ENCODE data around the gene MYO5B. TPM values are rescaled to one million over a fixed set of nuclear protein-coding genes. Genes with fewer than 3 reads are reported as not detected.

MYO5B gene
- total RNA-seq, 4 donors from 2014 or later, result 32.0 to 63.3 (median 46.8) TPM

DNA sequence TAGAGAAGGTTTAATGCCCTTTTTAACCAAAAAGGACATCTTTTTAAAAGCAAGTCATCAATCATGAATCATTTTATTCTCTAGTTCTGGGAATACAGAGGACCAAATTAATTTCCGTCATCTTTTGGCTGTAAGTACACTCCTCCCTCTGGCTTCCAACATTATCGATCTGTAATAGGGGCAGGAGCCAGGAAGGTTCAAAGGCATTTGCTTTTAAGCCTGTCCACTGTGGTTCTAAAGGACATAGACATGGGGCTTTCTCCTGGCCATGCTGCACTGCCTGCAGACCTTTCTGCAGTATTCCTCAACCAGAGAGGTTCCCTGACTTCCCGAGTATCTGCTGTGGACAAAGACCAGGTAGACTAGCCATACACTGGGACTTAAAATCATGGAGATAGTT, 170.5 kb downstream of the MYO5B start:
- 82 to 83% methylated on average over 3 of the region's 3 CpGs for WGBS, 2 donors
- H3K4me3 ChIP-seq, result no peak overlapping the region
- H3K4me1 ChIP-seq, result no peaks in the 10 kb centered on the region
- TF ChIP-seq POLR2A (IDR thresholded peaks at IDR 0.05), result no peak
- TF ChIP-seq, protein P1, sequence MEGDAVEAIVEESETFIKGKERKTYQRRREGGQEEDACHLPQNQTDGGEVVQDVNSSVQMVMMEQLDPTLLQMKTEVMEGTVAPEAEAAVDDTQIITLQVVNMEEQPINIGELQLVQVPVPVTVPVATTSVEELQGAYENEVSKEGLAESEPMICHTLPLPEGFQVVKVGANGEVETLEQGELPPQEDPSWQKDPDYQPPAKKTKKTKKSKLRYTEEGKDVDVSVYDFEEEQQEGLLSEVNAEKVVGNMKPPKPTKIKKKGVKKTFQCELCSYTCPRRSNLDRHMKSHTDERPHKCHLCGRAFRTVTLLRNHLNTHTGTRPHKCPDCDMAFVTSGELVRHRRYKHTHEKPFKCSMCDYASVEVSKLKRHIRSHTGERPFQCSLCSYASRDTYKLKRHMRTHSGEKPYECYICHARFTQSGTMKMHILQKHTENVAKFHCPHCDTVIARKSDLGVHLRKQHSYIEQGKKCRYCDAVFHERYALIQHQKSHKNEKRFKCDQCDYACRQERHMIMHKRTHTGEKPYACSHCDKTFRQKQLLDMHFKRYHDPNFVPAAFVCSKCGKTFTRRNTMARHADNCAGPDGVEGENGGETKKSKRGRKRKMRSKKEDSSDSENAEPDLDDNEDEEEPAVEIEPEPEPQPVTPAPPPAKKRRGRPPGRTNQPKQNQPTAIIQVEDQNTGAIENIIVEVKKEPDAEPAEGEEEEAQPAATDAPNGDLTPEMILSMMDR (IDR thresholded peaks at IDR 0.05), result no peak
- no peak overlapping the region for H3K27ac ChIP-seq
- H3K27me3 ChIP-seq, result peaks cover 0 to 15% (median 0%) of the 10 kb centered on the region in 4 donors
- peaks cover 0 to 7% (median 0%) of the 10 kb centered on the region in 3 donors for H3K9me3 ChIP-seq
- intact Hi-C loops (cut with DNase I), result no loop called here
- DNase-seq, result no peak
- no peaks in the 10 kb centered on the region for H3K36me3 ChIP-seq

DNA sequence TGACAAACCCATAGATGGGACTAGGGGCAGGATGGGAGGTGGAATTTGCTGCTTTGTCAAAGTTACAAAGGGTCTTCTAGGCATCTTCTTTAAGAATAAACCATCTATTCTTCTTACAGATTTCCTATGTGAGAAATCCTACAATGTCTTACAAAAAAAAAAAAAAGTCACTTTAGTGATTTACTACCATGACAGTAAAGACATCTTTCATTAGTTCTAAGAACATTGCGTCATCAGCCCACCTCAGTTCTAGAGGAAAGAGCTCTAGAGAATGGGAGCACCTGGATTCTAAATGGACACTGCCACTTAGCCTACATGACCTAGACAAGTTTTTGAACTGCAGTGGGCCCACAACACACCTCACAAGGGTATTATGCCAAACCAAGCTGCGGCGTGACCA, 172.0 kb downstream of the MYO5B start:
- WGBS, 2 donors, result 96 to 97% methylated on average over 3 of the region's 3 CpGs
- intact Hi-C loops (cut with DNase I), result no loop called here

DNA sequence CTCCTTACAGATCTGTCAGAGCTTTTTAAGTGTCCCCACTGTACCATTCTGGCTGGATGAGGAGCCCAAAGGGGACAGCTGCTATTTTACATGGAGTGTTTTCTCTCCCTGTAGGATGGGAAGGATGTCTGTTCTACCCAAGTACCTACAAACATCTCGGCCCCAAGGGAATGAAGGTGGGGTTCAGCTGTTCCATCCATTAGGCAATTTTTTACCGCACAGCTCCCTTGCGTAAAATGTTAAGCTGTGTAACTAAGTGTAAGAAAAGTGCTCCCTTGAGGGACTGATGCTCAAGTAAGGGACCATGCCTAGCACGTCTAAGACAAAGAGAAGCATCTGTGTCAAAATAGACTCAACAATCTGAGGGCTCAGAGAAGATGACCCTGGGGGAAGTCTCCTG, 180.3 kb downstream of the MYO5B start:
- no peaks in the 10 kb centered on the region for H3K9me3 ChIP-seq
- TF ChIP-seq, protein P1 (IDR thresholded peaks at IDR 0.05), result no peak
- TF ChIP-seq POLR2A (IDR thresholded peaks at IDR 0.05), result no peak
- intact Hi-C loops (cut with DNase I), result no loop called here
- H3K4me1 ChIP-seq, result peaks cover 0 to 3% (median 0%) of the 10 kb centered on the region in 3 donors
- no peak for DNase-seq
- H3K36me3 ChIP-seq, result no peaks in the 10 kb centered on the region
- H3K27ac ChIP-seq, result no peak overlapping the region
- WGBS, 2 donors, result 79 to 83% methylated on average over 1 to 4 of the region's 4 CpGs
- peaks cover 0 to 4% (median 0%) of the 10 kb centered on the region in 4 donors for H3K27me3 ChIP-seq
- H3K4me3 ChIP-seq, result no peak overlapping the region

More for the DNA sequence above, 172.0 kb downstream of the MYO5B start:
- TF ChIP-seq, protein P1 (IDR thresholded peaks at IDR 0.05), result no peak
- no peak for DNase-seq
- Histone ChIP-seq H3K27ac (no peak overlapping the region), H3K9me3 (peaks cover 0 to 7% (median 0%) of the 10 kb centered on the region in 3 donors), H3K4me1 (no peaks in the 10 kb centered on the region), H3K4me3 (no peak overlapping the region), H3K36me3 (no peaks in the 10 kb centered on the region), H3K27me3 (peaks cover 0 to 17% (median 0%) of the 10 kb centered on the region in 4 donors)

DNA sequence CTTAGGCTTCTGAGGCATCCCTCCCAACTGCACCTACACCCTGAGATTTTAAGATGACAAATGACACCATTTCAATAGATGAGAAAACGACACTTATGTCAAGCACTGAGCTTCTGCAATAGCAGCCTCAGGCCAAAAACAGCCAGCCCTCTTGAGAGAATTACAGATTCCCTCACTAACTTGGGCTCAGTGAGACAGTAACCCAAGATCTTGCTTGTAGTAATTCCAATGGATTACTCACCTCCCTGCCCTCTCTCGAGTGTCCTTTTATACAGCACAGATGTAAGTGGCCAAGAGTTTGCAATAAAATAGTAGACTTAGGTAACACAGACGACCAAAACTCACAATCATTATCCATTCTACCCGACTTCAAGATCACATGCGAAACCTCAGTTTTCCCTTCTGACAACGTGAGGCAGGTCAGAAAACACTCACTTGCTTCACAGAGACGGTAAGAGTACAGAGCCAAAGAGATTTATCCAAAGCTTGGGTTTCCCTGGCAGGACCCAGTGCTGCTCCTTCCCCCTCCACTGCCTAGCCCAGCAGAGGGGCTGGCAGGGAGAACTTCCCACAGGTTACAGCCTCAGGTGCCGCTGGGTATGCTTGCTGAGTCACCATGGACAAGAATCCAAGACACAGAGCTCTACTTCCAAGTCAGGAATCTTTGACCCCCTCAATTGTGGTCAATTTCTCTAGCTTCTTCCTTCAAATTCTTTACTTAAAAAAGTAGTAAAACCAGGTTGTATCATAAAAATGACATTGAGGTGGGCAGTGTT, 181.4 kb downstream of the MYO5B start:
- WGBS, 2 donors, result 47 to 64% methylated on average over 6 to 7 of the region's 8 CpGs
- Histone ChIP-seq H3K36me3 (no peaks in the 10 kb centered on the region), H3K27me3 (no peaks in the 10 kb centered on the region), H3K4me3 (no peak overlapping the region), H3K4me1 (peaks cover 0 to 3% (median 0%) of the 10 kb centered on the region in 3 donors), H3K27ac (peak overlapping the region in 1 of 4 donors; percentile 46), H3K9me3 (no peaks in the 10 kb centered on the region)
- no peak for DNase-seq
- intact Hi-C loops (cut with DNase I), result no loop called here
- TF ChIP-seq, protein P1 (IDR thresholded peaks at IDR 0.05), result no peak
- TF ChIP-seq POLR2A (IDR thresholded peaks at IDR 0.05), result no peak

DNA sequence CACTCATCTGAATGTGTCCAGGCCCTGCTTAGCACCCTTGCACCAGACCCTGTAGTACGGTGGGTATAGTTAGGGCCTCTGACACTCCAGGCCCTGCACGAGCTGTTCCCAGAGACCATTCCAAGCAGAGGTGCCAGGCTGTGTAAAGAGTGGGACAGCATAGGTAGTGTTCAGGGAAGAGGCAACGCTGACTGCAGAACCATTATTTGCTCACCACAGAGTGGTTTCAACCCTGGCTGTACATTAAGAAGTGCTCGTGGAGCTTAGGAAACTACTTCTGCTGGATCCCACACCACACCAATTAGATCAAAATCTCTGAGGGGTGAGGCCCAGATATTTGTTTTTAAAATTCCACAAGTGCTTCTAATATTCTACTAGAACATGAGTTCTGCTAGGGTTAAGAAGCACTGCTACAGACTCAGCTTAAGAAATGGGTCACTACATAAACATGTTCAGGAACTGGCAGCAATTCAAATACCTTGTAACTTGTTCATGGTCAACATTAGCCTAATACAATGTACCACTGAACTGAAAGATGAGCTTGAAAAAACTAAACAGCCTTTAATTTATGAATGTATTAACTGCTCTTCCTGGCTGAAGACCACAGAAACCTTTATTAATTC, 183.0 kb downstream of the MYO5B start:
- TF ChIP-seq, protein P1 (IDR thresholded peaks at IDR 0.05), result no peak
- no peak for TF ChIP-seq POLR2A (IDR thresholded peaks at IDR 0.05)
- no peak for DNase-seq
- Histone ChIP-seq H3K27me3 (no peaks in the 10 kb centered on the region), H3K36me3 (no peaks in the 10 kb centered on the region), H3K4me3 (no peak overlapping the region), H3K4me1 (peaks cover 0 to 3% (median 0%) of the 10 kb centered on the region in 3 donors), H3K27ac (peak overlapping the region in 3 of 4 donors; percentile 24 to 70 (median 66)), H3K9me3 (no peaks in the 10 kb centered on the region)
- 69 to 81% methylated on average over 2 to 4 of the region's 4 CpGs for WGBS, 2 donors
- intact Hi-C loops (cut with DNase I), result no loop called here

Measured in esophagus squamous epithelium (tissue), 5 donors.